Activated naive CD4-positive, alpha-beta T cell (primary cell): Measurements from ENCODE around the gene PLCL1.
A peak's percentile ranks its signal among the peaks of the same experiment; 100 is the strongest.
"Not testable (repeated sequence)": the region's sequence is repeated elsewhere in the genome, so short reads cannot be mapped to it uniquely, and the experiment has no call there.

ENCODE experiments used
- DNase-seq, 4 experiments: peaks; one replicate each; lab custom pipeline; 2025; lab: John Stamatoyannopoulos, UW

Gene PLCL1

DNA sequence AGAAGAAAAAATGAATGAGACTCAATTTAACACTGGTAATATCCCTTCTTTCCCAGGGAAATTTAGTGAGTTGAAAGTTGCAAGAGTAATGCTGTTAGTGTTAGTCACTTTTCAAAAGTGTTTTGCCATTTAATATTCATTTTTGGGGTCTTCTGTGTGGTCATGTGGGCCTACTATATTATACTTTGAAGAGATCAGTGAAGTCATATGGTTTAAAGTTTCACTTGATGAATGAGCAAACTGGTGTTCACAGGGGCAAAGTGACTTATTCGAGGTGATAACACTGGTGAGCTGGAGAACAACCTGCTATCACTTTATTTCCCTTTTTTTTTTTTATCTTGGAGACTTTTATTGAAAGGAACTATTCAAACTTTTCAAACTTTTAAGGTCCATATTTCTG is 196.0 kb downstream of the PLCL1 start:
- no peak for DNase-seq

- DNase-seq = no peak
Measured at GRCh38 chr2:198004173-198004572, 199.8 kb downstream of the PLCL1 start.

DNA sequence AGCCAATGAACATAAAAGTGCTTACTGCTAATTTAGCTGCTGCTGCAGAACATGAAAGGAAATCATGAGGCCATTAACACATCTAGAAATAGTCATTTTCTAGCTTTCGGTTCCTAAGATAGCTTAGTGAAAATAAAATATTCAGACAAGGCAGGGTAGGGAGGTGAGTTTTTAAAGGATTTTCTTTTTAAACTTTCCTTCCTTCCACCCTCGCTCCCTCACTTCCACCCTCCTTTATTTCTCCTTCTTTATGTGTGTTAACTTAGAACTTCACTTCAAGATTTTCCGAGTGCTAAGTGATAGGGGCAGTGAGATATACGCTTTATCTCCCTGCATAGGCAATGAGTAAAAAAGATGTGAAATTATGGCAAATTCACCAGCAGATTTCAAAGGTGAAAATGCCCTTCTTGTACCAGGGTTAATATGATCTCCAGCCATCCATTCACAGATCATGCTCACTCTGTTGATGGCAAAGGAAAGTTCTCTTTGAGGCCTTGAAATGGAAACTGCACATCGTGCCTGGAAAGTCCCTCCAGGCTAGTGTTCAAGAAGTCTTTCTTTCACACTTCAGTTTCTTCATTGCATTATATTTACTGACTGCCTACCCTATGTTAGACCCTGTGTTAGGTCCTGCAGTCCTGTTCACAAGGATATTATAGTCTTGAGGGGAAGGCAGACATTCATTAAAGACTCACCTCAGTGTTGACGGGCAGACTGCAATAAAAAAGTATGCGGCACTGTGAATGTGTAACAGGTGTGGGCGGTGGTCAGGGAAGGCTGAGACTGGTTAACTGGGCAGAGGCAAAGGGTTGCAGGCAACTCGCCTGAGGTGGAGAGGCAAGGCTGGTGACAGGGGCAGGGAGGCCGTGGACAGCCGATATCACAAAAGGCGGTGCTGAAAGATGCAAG is 200.8 kb downstream of the PLCL1 start:
- no peak for DNase-seq

- no peak for DNase-seq
Measured at GRCh38 chr2:198006733-198007132, 202.3 kb downstream of the PLCL1 start.

DNA sequence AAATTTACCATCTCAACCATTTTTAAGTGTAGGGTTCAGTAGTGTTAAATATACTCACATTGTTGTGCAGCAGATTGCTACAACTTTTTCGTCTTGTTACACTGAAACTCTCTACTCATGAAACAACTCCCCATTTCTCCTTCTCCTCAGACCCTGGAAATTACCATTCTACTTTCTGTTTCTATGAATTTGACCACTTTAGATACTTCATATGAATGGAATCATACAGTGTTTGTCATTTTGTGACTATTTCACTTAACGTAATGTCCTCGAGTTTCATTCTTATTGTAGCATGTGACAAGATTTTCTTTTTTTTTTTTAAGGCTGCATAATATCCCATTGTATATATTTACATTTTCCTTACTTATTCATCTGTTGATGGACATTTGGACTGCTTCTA is 203.8 kb downstream of the PLCL1 start:
- DNase-seq = no peak

- no peak for DNase-seq
Measured at GRCh38 chr2:198012025-198012424, 207.6 kb downstream of the PLCL1 start.

DNA sequence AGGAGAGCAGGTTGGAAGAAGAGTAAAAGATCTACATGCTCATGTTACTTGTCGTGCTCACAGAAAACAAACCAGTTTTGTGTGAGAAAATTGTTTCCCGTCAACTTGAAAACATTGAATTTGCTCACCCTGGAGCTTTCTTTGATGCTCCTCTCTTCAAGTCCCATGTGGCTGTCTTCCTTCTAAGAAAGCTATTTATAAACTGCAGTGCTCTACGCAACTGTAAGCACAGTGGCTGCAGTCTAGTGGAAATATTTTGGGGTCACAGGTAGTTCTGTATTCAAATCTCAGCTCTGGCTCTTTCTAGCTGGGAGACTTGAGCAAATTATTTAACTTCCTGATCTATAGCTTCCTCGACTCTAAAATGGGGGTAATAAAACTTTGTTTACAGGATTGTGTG is 211.8 kb downstream of the PLCL1 start:
- DNase-seq = no peak

DNA sequence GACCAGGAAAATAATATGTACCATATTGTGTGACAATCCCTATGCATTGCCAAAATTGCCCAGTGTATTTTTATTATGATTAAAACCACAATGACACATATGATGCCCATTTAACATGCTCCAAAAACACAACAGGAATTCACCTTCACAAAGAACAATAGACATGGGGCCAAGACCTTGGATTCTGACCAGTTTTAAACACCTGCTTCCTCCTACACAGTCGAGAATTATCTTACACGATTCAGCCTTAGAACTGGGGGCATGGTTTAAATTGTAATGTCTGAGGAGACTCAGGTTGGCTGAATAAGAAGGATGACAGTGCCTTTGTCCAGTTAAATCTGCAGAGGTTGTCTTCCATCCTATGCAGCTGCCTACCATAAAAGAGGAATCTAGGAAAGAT is 212.7 kb downstream of the PLCL1 start:
- DNase-seq = no peak

DNA sequence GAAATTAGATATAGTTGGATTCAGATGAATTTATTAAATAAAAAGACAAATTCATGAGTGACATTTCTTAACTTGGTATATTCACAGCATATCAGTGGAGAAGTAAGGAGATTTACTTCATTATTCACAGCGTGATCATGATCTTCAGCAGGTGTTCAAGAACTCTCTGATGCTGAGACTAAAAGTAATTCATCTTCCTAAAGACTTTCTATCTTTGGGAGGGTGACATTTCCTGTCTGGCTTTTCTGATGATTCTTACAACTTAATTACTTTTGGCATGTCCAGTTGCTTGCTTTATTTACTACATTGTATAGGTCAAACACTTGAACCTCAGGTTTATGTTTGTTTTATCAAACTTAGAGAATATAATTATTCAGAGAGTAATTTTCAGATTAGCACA is 224.6 kb downstream of the PLCL1 start:
- DNase-seq = no peak

DNA sequence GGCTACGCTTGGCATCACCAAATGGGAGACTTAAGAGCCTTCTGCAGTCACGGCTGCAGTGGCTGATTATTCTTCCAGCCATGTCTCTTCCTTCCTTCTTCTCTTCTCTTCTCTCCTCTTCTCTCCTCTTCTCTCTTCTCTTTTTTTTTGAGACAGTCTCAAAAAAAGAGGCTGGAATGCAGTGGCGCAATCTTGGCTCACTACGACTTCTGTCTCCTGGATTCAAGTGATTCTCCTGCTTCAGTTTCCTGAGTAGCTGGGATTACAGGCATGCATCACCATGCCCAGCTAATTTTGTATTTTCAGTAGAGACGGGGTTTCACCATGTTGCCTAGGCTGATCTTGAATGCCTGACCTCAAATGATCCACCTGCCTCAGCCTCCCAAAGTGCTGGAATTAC is 225.2 kb downstream of the PLCL1 start:
- not testable (repeated sequence) for DNase-seq

DNA sequence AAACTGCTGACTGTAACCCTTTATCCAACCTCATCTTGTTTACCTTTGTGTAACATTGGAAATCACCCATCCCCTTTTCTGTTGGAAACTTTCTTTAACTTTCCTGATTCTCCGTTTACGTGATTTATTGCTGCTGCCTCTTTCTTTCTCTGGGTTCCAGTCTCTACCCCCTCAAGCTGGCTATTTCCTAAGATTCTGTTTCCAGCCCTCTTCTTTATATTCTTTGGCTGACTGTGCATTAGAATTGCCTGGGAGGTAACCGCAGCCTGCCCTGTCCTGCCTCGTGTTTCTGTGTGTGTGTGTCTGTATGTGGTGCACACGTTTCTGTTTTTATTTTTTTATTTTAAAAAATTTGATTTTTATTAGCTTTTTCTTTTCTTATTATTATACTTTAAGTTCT is 229.2 kb downstream of the PLCL1 start:
- DNase-seq = no peak

- no peak for DNase-seq
Measured at GRCh38 chr2:198036029-198036879, 231.9 kb downstream of the PLCL1 start.

- no peak for DNase-seq
Measured at GRCh38 chr2:198040835-198041234, 236.4 kb downstream of the PLCL1 start.

DNA sequence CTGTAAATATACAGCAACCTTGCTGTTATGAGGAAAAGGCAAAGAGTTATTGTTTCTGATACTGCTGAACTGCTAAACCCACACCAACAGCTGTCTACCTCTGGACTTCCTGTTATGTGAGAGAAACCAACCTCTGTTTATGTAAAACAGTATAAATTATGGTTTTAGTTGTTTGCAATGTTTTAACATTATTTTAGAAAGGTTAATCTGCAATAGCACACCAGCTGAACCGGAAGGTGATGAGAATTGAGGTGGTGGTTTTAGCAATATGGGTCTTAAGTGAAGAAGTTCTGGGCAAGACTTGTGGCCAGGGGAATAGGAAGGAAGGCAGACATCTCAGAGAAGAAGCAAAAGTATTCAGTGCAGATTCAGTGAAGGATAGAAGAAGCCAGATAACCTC is 237.8 kb downstream of the PLCL1 start:
- DNase-seq = no peak

DNA sequence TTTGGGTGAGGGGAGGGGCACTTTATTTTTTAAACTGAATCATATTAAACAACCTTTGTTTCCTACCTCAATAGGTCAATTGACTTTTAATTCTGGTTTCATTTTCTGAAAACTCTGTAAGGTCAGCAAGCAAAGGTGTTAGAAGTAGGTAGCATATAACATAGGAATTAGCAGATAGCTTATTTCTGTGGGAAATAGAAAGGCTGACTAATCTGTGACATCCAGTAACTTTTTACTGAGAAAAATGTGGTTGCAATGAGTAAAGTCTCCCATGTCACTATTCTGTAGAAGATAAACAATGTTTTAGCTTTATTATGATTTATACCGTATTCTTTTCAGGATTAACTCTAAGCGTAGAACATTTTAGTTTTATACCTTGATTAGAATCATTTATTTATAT is 240.4 kb downstream of the PLCL1 start:
- DNase-seq = no peak

DNA sequence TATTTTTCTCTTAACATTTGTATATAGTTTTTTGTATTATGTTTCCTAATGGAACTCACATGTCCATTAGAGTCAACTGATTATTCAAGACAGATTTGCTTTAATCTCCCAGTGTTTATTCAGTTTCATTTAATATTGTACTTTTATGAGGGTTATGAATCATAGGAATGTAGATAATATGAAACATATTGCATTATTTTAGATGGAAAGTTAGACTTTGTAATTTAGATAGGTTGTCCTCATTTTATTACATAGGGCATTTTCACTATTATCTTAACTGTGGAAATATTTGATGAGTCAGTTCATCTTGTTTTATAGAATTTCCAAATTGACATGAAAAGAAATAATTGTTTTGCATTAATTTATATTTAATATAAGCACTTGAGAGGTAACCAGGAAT is 240.8 kb downstream of the PLCL1 start:
- DNase-seq = no peak

GRCh38 chr2:198052741-198053140 is 248.3 kb downstream of the PLCL1 start:
- no peak for DNase-seq

DNA sequence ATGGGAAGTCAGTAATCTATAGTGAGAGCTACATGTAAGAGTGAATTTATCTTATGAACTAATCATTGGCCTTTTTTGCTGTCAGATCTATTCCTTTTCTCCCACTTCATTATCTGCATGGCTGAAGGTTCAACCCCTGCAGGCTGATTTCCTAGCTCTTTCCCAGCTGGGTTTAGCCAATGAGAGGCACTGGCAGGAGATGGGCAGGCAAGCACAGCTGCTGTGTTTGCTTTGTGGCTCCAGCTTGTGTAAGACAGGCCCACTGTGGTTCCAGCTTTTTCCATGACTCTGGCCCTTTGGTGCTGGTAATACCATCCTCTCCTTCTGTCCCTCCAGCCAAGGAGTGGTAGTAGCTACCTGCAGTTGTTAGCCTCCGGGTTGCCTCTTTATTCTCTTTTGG is 248.8 kb downstream of the PLCL1 start:
- DNase-seq = no peak

GRCh38 chr2:198053776-198054175 is 249.4 kb downstream of the PLCL1 start:
- DNase-seq = no peak

DNA sequence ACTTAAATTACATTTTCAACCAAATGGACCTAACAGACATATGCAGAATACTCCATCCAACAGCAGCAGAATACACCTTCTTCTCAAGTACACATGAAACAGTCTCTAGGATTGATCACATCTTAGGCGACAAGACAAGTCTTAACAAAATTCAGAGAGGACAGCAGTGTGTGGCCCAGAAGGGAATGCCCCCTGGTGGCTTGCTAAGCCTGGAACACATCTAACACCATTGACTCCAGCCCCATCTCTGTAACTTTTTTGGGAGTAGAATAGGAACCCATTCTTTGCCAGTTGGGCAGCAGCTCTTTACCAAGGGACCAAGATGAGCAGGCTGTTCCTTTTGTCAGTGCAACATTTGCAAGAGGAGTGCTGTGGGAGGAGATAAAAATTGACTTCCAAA is 249.9 kb downstream of the PLCL1 start:
- DNase-seq = peak in 1 of 4 experiments; percentile 31

DNA sequence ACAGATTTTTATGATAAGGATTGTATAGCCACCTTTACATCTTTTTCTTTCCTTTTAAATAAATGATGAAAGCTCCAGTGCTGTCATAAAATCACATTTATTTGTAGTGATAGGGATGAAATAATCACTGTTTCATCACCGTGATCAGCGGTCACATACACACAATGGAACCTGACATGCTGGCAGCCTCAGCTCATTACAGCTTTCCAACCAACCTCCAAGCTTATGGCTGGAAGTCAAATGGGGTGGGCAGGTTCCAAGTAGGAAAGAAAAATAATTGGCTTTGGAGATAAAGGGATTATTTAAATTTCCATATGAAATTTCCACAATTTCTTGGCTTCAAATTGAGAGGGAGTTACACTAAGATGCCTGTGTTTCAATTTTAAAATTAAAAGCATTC is 251.3 kb downstream of the PLCL1 start:
- DNase-seq = no peak

DNA sequence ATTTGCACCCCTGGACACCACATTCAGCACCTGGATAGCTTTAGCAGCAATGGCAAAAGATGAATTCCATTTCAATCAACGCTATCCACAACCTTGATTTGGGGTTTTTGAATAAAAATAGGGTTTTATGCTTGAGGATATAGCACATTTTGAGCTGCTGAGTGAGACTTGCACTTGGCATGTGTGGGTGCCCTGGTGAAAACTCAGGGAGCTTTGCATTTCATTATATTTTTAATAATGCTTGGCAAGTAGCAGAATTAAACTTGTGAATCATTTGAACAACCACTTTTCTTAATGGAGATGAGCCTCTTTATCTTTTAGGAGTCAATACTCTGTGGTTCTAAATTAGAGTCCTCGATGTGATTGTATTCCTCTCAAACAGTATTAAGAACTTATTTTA is 252.4 kb downstream of the PLCL1 start:
- no peak for DNase-seq

GRCh38 chr2:198059800-198060199 is 255.4 kb downstream of the PLCL1 start:
- DNase-seq = no peak
